Smooth muscle cell (in vitro differentiated cells): ENCODE data around the gene ZC3H12D. TPM values are rescaled to one million over a fixed set of nuclear protein-coding genes. Genes with fewer than 3 reads are reported as not detected.
A peak's percentile ranks its signal among the peaks of the same experiment; 100 is the strongest.

Source experiments
- DNase-seq: peaks from one replicate; lab custom pipeline; 2025; ENCODE audit not compliant: unreplicated experiment; lab: John Stamatoyannopoulos, UW
- H2AFZ ChIP-seq: fragments of 200-600 bp; sonication (generic); 2 replicates; pipeline ENCODE4 v1.6.0; 2016; ENCODE audit warnings: antibody characterized with exemption, low read depth, mild to moderate bottlenecking
- H3F3A ChIP-seq: fragments of 200-600 bp; sonication (generic); 2 replicates; pipeline ENCODE4 v1.6.0; 2017; ENCODE audit warnings: antibody characterized with exemption, low read depth
- H3K27ac ChIP-seq: fragments of 200-600 bp; sonication (generic); 2 replicates; pipeline ENCODE4 v1.5.1; 2016; ENCODE audit warnings: low read depth, mild to moderate bottlenecking
- H3K27me3 ChIP-seq: fragments of 200-600 bp; sonication (generic); 2 replicates; pipeline ENCODE4 v1.6.1; 2016; ENCODE audit warnings: low read depth, mild to moderate bottlenecking
- H3K36me3 ChIP-seq: fragments of 200-600 bp; sonication (generic); 2 replicates; pipeline ENCODE4 v1.5.1; 2016; ENCODE audit warnings: low read depth
- H3K4me1 ChIP-seq: fragments of 200-600 bp; sonication (generic); 2 replicates; pipeline ENCODE4 v1.5.1; 2016; ENCODE audit warnings: low read depth
- H3K4me2 ChIP-seq: fragments of 200-600 bp; sonication (generic); 2 replicates; pipeline ENCODE4 v1.6.0; 2016; ENCODE audit warnings: mild to moderate bottlenecking
- H3K4me3 ChIP-seq: fragments of 200-600 bp; sonication (generic); 2 replicates; pipeline ENCODE4 v1.5.1; 2016; ENCODE audit warnings: mild to moderate bottlenecking
- H3K79me2 ChIP-seq: fragments of 200-600 bp; sonication (generic); 2 replicates; pipeline ENCODE4 v1.6.0; 2016; ENCODE audit warnings: low read depth, mild to moderate bottlenecking
- H3K9ac ChIP-seq: fragments of 200-600 bp; sonication (generic); 2 replicates; pipeline ENCODE4 v1.6.0; 2016; ENCODE audit warnings: low read depth
- H3K9me3 ChIP-seq: fragments of 200-600 bp; sonication (generic); replicated peaks from 2 replicates; pipeline ENCODE4 v1.5.1; 2016; ENCODE audit warnings: low read depth
- H4K20me1 ChIP-seq: fragments of 200-600 bp; sonication (generic); 2 replicates; pipeline ENCODE4 v1.6.0; 2016; ENCODE audit warnings: low read depth
- WGBS: methylation state at CpG from one replicate; pipeline ENCODE4 v1.1.7; 2016; ENCODE audit warnings: low lambda C conversion rate; 5-methylcytosine and 5-hydroxymethylcytosine counted together
- polyA plus RNA-seq: library from polyadenylated mRNA; unstranded; fragments of >200 nt; fragmentation: Nextera tagmentation; extraction: Ambion mirVana; gene quantifications from 2 replicates; pipeline ENCODE4 v1.2.1, GENCODE V29; 2016
- total RNA-seq: library from RNA; depleted of rRNA; stranded (reverse); fragments of >200 nt; gene quantifications from 2 replicates; pipeline ENCODE4 v1.2.3, GENCODE V29; 2014
- TF ChIP-seq, protein P1 (sequence below): fragments of 200-600 bp; sonication (generic); IDR thresholded peaks from 2 replicates; pipeline ENCODE4 v1.5.1; 2017; ENCODE audit warnings: borderline replicate concordance, mild to moderate bottlenecking, antibody characterized with exemption; ENCODE audit not compliant: insufficient read depth, poor library complexity, severe bottlenecking

The ZC3H12D gene
- total and polyA plus RNA-seq, 2 experiments from 2014 or later, result not detected

DNA sequence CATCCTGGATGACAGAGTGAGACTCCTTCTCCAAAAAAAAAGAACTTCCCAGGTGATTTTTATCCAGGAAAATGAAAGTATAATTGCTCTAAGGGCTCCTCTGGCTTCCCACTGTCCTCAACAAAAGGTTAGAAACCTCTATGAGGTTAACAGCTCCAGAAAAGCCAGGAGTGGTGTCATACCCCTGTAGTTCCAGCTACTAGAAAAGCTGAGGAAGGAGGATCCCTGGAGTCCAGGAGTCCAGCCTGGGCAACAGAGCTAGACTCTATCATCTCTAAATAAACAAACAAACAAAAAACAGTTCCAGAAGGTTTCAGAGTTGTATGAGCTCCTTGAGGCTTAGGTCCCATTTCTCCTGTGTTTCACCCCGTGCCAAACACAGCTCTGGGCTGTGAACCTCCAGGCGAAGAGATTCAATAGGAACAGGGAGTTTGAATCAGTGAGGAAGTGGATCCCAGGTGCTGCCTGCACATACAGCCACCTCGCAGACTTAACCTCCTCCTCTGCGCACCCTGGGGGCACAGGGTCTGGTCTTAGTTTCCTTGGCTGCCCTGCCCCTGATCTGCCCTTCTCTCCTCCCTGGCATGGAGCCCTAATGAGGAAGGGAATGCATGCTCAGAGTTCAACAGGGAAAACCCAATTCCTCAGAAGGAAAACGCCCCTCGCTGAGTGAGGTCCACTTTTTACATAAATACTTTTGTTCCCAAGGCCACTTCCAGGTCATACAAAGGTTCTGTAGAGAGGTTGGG lies 31.0 kb downstream of the ZC3H12D start:
- TF ChIP-seq, protein P1, sequence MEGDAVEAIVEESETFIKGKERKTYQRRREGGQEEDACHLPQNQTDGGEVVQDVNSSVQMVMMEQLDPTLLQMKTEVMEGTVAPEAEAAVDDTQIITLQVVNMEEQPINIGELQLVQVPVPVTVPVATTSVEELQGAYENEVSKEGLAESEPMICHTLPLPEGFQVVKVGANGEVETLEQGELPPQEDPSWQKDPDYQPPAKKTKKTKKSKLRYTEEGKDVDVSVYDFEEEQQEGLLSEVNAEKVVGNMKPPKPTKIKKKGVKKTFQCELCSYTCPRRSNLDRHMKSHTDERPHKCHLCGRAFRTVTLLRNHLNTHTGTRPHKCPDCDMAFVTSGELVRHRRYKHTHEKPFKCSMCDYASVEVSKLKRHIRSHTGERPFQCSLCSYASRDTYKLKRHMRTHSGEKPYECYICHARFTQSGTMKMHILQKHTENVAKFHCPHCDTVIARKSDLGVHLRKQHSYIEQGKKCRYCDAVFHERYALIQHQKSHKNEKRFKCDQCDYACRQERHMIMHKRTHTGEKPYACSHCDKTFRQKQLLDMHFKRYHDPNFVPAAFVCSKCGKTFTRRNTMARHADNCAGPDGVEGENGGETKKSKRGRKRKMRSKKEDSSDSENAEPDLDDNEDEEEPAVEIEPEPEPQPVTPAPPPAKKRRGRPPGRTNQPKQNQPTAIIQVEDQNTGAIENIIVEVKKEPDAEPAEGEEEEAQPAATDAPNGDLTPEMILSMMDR, result no peak
- no peaks in the 10 kb centered on the region for H4K20me1 ChIP-seq
- 93% methylated on average over 6 of the region's 6 CpGs for WGBS
- H3K4me3 ChIP-seq, result no peak overlapping the region
- no peaks in the 10 kb centered on the region for H3F3A ChIP-seq
- peaks cover 7% of the 10 kb centered on the region for H3K4me1 ChIP-seq
- H3K4me2 ChIP-seq, result no peak overlapping the region
- H3K27me3 ChIP-seq, result peaks cover 23% of the 10 kb centered on the region
- H3K36me3 ChIP-seq, result no peaks in the 10 kb centered on the region
- no peak for DNase-seq
- no peak overlapping the region for H3K27ac ChIP-seq
- H2AFZ ChIP-seq, result no peak overlapping the region
- no peaks in the 10 kb centered on the region for H3K79me2 ChIP-seq
- H3K9me3 ChIP-seq, result no peaks in the 10 kb centered on the region
- no peak overlapping the region for H3K9ac ChIP-seq

DNA sequence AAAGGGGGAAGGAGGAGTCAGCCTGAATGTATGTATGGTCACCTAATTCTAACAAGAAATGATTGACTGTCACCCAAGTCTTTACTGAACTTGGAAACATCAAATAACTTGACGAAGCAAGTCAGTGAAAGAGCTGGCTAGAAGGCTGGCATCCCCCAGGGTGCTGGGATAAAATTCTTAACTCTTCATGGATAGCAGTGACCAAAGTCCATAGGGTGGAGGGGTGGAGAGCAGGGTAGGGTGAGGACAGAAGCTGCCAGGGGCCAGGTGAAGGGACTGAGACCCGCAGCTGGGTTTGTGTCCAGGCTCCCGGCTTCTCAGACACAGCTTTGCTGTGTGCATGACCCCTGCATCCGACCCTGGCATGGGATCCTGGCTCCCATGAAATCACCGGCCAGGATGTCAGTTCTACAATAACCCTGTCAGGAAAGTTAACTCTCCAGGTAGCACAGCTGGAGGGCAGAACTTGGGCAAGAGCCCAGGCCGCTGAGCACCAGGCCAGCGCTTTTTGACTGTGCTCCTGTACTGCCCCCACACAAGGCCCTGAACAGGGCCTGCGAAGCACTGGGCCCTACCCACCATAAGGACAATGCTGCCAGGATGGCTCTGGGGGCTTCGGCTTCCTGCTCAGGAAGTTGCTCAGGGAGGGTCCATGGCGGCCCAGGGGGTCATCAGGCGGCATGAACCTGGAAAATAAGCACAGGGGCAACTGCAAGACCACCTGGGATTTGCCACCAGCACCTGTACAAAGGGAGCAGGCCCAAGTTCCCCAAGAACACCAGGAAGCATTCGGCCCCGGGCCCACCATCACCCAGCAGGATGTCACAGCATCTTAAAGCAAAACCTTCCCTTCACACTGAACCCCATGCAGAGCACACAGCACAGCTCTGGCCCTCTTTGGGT lies 32.5 kb downstream of the ZC3H12D start:
- Histone ChIP-seq H4K20me1 (no peaks in the 10 kb centered on the region), H3F3A (no peaks in the 10 kb centered on the region), H3K27me3 (peaks cover 23% of the 10 kb centered on the region), H3K9me3 (no peaks in the 10 kb centered on the region), H2AFZ (no peak overlapping the region), H3K36me3 (no peaks in the 10 kb centered on the region), H3K27ac (no peak overlapping the region), H3K4me3 (no peak overlapping the region), H3K9ac (no peak overlapping the region), H3K4me1 (peaks cover 7% of the 10 kb centered on the region), H3K4me2 (no peak overlapping the region), H3K79me2 (no peaks in the 10 kb centered on the region)
- WGBS, result 97% methylated on average over 13 of the region's 13 CpGs
- DNase-seq, result no peak
- TF ChIP-seq, protein P1, result no peak

DNA sequence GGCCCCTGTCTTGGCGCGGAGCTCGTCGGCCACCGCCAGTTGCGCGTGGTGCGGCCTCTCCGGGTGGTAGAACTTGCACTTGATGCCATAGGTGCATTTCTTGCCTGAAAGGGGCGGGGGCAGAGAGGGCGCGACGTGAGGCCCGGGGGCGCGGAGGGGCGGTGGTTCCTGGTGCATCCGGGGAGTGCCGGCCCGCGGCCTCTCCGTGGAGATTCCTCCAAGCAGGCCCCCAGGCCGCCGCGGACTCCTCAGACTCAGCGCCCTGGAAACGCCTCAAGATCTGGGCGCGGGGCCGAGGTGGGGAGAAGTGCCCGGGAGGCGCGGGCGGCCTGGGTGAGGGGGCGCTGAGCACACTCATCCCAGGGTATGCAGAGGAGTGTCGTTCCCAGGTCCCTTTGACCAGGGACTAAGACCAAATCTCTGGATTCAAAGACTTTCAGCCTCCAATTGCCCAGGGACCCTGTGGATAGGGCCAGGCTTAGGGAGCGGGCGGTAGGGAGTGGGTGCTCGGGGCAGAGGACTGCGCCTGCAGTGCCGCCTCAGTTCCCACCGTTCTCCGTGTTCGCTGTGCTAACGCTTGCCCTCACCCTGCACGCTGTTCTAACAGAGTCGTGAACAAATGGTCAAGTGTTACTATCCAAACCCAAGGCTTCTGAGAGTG lies 33.3 kb downstream of the ZC3H12D start:
- Histone ChIP-seq H2AFZ (peak overlapping the region; percentile 62), H3K9ac (no peak overlapping the region), H3F3A (no peaks in the 10 kb centered on the region), H3K27me3 (peaks cover 23% of the 10 kb centered on the region), H3K79me2 (no peaks in the 10 kb centered on the region), H3K36me3 (no peaks in the 10 kb centered on the region), H4K20me1 (no peaks in the 10 kb centered on the region), H3K4me1 (peaks cover 7% of the 10 kb centered on the region), H3K4me2 (peak overlapping the region; percentile 93), H3K4me3 (peak overlapping the region; percentile 53), H3K27ac (no peak overlapping the region), H3K9me3 (no peaks in the 10 kb centered on the region)
- TF ChIP-seq, protein P1, result no peak
- 23% methylated on average over 34 of the region's 47 CpGs for WGBS
- DNase-seq, result peak; percentile 8
